Stimulated activated CD4-positive, alpha-beta T cell treated with anti-CD3 and anti-CD28 coated beads, Interleukin-1b, Interleukin-23, amount 100 ng/mL, for 24 hours (primary cell): ENCODE results near the gene OR7G2.
"Not testable (repeated sequence)": the region's sequence is repeated elsewhere in the genome, so short reads cannot be mapped to it uniquely, and the experiment has no call there.

Source experiments
- DNase-seq, 4 experiments: peaks; one replicate each; pipeline ENCODE4 v3.0.0-alpha.2; 2020; ENCODE audit warnings: low read depth in 4 of 4, low spot score in 1 of 4

Gene OR7G2

DNA sequence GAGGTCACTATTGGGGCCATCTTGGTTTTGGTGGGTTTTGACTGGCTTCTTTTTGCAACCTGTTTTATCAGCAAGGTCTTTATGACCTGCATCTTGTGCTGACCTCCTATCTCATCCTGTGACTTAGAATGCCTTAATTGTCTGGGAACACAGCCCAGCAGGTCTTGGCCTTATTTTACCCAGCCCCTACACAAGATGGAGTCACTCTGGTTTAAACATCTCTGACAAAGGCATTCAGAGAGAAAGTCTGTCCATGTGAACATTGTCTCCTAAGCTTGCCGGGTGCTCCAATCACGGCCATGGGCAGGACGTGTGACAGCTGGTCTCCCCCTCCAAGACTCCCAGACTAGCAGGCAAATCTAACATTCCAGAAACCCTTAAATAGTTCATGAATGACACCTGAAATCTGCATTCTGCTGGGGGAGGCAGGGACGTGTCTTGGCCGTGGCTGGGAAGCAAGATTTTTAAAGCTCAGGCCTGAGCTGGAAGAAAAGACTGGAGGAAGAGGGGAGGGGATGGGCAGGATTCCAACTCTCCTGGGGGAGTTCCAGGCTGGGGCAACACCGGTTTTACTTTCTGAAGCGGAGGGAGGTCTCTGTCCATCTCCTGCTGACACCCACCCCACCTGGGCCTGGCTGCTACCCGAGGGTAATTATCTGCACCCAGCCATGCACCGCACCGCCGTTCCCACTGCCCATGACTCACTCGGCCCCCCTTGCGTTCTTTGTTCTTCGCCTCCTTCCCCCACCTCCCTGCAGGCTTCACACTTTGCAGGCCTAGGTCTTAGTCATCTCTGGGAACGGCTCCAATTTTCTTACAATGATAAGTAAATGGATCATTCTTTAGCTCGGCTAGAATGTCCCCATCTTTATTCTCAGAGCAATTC is 32.0 kb downstream of the OR7G2 start:
- DNase-seq = no peak

DNA sequence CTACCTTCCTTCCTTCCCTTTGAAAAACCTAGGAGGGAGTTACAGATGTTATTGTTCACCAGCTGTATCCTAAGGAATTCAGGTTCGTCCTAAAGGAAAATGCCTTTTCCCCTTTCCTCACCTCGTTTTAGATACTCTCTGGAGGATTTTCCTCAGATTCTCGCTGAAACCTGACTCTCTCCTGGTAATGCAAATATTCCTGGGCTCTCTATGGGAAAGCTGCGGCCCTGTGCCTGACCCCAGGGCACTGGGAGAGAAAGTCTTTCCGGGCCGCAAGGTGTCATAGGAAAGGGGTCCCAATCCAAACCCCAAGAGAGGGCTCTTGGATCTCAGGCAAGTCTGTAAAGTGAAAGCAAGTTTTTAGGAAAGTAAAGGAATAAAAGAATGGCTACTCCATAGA is 33.5 kb downstream of the OR7G2 start:
- DNase-seq = no peak

DNA sequence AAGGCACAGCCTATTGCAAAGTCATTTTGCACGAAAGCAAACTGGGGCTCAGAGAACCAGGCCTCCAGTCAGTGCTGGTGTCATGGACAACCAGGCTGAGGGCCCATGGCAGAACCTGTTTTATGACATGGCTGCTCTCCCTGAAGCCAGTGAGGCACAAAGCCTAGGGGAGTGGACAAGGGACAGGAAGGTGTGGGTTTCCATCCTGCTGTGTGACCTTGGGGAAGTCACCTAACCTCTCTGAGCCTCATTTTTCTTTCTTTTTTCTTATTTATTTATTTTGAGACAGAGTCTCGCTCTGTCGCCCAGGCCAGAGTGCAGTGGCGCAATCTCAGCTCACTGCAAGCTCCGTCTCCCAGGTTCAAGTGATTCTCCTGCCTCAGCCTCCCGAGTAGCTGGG is 35.6 kb downstream of the OR7G2 start:
- DNase-seq = not testable (repeated sequence)

DNA sequence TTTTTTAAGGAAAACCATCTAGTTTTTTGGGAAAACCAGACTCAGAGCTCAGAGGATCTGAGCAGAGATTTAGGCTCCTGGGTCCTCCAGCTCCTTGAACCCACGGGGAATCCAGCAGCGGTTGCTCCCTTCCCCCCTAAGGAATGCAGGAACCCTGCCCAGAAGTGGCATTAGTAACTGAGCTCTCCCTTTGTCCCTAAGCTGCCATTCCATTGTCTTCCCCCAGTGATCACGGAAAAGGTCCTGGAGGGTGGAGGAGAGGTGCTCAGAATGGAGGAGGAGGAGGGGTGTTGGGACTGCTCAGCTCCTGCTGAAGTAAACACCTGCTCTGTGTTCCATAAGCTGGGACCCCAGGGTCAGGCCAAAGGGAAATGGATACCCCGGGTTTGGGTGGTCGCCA is 37.2 kb downstream of the OR7G2 start:
- no peak for DNase-seq

DNA sequence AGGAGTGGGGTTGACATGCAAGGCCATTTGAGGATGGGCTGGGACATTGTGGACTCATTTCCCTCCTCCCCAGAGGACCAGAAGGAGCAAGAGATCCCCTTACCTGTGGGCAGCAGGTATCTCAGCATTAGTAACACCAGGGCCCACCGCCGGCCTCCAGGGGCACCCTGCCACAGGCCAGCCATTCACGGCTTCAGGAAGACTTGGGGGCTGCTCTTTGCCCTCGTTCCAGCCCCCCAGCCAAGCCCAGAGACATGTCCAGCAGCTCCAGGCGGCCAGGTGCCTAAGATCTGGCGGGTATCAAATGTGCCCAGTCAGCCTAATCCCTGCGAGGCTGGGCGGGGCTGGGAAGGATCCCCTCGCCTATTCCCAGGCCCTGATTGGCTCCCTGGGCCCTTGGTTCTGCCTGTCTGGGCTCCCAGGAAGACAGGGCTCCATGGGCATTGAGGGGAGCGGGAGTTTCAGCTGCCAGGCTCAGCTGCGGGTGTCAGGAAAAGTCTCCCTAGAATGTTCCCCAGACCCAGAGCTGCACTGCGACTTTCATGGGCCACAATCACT is 41.7 kb downstream of the OR7G2 start:
- DNase-seq = no peak

DNA sequence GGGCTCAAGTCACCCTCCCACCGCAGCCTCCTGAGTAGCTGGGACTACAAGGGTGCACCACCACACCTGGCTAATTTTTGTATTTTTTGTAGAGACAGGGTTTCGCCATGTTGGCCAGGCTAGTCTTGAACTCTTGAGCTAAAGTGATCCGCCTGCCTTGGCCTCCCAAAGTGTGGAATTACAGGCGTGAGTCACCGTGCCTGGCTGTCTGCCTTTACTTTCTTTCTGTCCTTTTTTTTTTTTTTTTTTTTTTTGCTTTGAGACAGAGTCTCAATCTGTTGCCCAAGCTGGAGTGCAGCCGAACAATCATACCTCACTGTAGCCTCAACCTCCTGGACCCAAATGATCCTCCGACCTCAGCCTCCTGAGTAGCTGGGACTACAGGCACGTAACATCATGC is 45.4 kb downstream of the OR7G2 start:
- DNase-seq = no peak

DNA sequence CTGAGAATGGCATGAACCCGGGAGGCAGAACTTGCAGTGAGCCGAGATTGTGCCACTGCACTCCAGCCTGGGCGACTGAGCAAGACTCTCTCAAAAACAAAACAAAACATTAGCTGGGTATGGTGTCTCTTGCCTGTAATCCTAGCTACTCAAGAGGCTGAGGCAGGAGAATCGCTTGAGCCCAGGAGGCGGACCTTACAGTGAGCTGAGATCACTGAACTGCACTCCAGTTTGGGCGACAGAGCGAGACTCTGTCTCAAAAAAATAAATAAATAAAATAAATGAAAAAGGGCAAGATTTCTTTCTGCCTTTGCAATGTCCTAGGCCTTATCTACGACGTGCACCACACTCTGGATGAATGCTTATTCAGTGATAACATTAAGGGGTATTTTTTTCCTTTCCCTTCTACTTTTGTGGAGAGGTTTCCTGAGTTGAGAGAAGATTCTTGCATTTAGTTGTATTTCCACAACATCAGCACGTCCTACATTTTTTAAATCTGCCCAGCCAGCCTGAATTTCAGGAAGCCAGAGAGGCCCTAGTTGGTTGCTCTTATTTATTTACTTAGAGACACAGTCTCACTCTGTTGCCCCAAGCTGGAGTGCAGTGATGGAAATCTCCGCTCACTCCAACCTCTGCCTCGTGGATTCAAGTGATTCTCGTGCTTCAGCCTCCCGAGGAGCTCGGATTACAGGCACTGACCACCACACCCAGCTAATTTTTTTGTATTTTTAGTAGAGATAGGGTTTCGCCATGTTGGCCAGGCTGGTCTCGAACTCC is 46.5 kb downstream of the OR7G2 start:
- no peak for DNase-seq

DNA sequence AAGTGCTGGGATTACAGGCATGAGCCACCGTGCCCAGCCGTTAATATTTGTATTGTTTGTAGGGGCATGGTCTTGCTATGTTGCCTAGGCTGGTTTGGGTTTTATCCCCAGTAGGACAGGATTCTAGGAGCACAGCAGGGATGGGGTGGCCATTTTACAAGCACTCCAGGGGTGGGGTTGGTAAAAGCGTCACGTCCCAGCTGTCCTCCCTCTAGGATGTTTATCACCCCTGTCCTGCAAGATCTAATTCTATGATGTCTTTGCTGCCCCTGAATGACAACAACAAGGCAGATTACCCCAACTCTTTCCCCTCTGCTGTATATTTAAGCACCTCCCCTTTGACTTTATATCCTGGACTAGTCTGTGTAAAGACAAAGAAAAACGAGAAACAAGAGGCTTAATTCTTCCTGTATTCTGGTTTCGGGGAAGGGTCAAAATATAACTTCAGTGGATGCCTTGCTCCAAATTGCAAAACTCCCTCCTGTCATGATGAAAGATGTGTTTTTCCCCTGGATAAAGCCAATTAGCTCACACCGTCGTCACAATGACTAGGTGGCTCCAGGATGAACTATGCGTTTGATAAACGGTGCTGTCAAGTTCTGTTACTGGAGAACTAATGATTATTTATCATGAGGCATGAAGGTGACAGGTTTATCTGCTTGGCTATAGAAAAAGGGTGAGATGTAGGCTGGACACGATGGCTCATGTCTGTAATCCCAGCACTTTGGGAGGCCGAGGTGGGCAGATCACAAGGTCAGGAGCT is 48.2 kb downstream of the OR7G2 start:
- DNase-seq = no peak

DNA sequence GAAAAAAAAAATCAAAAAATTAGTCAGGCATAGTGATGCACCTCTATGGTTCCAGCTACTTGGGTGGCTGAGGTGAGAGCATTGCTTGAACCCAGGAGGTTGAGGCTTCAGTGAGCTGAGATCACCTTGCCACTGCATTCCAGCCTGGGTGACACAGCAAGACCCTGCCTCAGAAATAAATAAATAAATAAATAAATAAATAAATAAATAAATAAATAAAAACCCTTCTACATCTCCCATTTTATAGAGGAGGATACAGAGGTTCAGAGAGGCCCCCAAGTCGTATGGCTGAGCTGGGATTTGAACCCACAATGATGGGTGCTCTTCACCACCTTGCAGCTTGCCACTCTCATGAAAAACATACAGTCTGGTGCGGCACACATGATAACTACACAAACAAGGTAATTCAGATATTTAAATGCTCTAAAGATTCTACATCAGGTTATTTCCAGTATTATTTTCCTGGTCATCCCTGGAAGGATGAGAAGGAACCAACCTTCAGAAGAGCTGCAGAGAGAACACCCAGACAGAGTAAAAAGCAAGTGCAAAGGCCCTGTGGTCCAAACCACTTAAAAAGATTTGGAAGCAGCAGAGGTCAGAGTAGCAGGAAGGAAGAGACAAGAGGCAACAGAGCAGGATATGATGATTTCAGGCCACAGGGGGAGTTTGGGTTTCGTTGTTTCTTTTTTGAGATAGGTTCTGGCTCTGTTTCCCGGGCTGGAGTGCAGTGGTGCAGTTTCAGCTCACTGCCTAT is 49.6 kb downstream of the OR7G2 start:
- no peak for DNase-seq

DNA sequence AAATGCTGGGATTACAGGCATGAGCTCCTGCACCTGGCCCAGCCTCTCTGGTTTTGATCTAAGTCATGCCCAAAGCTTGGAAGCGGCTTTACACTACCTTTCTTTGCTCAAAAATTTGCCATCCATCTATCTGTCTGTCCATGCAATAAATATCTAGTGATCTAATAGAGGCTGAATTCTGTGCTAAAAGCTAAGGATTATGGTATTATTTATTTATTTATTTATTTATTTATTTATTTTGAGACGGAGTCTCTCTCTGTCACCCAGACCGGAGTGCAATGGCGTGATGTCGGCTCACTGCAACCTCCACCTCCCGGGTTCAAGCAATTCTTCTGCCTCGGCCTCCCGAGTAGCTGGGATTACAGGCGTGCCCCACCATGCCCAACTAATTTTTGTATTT is 51.1 kb downstream of the OR7G2 start:
- not testable (repeated sequence) for DNase-seq

DNA sequence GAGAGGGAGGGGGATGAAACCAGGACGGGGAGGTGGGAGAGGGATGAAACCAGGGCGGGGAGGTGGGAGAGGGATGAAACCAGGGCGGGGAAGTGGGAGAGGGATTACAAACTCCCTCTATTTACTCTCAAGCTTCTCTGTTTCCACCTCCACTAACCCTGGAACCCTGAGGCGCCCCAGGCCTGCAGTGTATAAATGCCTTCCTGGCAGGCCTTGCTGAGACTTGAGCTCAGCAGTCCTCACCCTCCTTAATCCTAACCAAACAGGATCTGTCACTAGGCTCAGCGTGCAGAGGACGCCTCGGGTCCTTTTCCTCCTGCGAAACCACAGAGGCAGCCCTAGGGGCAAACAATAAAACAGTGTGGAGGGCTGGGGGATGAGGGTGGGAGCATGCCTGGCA is 52.5 kb downstream of the OR7G2 start:
- DNase-seq = no peak

DNA sequence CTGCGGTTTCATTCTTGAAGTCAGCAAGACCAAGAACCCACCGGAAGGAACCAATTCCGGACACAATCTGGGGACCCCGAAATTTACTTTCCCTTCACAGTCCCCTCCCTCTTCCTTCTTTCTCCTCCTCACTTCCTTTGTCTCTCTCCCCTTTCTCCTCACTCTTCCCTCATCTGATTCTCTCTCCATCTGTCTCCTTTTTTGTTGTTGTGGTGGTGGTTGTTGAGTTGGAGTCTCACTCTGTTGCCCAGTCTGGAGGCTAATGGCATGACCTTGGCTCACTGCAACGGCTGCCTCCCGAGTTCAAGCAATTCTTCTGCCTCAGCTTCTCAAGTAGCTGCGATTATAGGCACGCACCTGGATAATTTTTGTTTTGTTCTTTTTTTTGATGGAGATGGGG is 53.1 kb downstream of the OR7G2 start:
- no peak for DNase-seq

DNA sequence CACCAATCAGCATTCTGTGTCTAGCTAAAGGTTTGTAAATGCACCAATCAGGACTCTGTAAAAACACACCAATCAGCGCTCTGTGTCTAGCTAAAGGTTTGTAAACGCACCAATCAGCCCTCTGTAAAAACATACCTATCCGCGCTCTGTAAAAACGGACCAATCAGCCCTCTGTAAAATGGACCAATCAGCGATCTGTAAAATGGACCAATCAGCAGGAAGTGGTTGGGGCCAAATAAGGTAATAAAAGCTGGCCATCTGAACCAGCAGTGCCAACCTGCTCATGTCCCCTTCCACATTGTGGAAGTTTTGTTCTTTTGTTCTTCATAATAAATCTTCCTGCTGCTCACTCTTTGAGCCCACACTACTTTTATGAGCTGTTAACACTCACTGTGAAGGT is 53.6 kb downstream of the OR7G2 start:
- DNase-seq = not testable (repeated sequence)

DNA sequence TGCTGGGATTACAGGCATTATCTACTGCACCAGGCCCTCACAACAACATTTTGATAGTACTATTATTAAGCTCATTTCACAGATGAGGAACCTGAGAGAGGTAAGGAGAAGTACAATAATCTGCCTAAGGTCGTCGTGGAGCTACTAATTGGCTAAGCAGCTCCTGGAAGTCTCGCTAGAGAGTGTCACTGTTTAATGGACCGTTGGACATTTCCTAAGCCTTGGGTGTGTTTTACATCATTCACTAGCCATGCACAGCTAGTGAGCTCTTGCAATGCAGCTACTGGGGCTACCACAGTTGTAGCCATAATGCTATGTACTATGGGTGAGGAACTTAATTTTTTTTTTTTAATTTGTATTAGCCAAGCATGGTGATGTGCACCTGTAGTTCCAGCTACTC is 54.4 kb downstream of the OR7G2 start:
- no peak for DNase-seq
